SKM-1 treated with dmso at 0.1 percent for 144 hours (cell line): ENCODE results near the gene PPP1R14C.
A peak's percentile ranks its signal among the peaks of the same experiment; 100 is the strongest.
"Not testable (repeated sequence)": the region's sequence is repeated elsewhere in the genome, so short reads cannot be mapped to it uniquely, and the experiment has no call there.

Experiments used
- DNase-seq: peaks from one replicate; lab custom pipeline; 2025; ENCODE audit not compliant: unreplicated experiment; lab: John Stamatoyannopoulos, UW

The PPP1R14C gene

DNA sequence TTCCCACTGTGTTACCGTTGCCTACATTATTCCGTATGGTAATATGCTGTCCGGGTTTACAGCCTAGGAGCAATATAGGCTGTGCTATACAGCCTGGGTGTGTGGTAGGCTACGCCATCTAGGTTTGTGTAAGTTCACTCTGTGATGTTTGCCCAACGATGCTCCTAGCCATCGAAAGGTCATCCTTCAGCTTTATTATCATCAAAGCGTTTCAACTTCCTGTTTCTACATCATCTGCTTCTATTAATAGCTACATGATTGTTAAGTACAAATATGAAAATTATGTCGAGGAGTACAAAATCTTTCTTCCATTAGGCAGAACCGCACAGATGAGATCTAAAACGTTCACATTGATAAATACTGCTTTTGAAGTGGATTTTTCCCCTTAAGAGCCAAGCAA lies 69.9 kb downstream of the PPP1R14C start:
- DNase-seq, result no peak

DNA sequence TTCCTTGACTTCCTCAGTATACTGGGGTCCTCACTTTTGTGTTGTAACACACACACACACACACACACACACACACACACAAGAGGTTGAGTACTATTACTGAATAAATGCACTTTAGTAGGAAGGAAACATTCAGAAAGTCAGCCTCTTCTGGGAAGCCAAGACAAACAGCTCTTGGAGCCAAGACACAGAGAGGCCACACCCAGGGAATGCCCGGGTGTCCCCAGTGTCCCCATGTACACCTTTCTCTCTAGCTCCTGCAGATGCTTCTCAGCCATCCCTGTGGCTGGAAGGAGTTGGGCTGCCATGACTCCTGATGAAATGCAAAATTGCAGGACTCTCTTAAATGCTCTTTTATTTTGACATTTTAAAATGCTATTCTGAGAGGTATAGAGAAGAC lies 70.5 kb downstream of the PPP1R14C start:
- DNase-seq, result no peak

DNA sequence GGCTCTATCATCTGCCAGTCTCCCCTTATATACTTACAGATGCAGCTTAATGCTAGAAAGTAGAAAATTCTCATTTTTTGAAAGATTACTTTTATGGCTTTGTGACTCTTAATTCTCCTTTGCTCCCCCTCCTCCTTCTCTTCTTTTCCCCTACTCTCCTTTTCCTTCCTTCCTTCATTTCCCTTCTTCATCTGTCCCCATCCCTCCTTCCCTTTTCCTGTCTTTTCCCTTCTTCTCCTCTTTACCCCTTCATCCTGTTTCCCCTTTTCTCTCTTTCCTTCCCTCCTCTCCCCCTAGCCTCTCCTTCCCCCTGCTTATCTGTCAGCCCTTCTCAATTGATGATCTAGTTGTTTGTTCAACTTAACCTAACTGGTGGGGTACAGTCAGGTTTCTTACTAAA lies 71.5 kb downstream of the PPP1R14C start:
- DNase-seq, result no peak

DNA sequence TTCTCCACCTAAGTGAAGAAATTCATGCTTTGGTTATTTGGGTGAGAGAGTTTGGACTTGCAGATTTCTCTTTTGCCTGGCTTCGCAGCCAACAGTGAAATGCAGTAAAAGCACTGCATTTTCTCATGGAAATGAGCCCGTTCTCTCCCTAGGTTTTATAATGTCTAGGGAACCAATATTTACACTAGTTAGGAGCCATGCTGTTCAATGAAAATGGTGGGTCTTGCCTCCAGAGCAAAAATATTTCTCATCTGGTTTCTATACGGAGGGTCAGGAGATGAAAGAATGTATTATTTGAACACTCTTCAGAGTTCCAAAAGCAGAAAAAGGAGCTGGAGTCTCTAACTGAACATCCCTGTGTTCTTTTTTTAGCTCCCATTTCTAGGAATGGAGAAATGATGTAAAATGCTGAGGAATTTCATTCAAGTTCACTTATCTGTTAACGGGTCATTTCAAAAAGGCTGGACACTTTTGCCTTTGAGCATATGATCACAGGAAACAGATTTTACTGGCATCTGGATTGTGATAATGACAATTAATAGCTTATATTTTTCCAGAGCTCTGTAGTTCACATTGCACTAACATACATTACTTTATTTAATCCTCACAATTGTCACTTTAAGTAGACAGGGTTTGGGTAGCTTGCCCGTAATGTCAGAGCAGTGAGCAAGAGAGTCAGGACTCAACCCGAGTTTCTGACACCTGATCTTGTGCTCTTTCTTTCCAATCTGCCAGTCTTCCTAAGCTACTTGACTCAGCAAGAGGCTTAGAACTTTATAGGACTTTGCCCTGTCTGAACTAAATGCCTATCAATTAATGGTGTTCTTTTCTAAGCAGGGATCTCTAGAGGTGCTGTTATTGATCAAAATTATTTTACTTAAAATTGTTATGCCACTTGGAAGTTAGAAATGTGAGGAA lies 78.0 kb downstream of the PPP1R14C start:
- no peak for DNase-seq

DNA sequence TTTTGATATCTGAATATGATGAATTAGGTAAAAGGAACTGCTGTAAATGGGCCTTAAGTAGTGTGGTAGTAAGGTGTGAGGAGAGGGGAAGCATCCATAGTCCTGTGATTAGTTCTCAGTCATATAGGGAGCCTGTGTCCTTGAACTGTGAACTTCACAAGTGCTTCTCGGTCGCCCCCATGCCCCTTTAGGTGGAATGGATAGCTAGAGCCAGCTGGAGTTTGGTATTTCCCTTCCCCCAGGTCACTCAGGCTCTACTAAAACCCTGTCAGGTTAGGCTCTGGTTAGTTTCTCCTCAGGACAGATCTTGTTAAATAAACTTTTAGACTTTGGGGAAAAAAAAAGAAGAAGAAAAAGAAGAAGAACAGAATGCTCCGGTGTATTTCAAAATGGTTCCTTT lies 82.0 kb downstream of the PPP1R14C start:
- no peak for DNase-seq

DNA sequence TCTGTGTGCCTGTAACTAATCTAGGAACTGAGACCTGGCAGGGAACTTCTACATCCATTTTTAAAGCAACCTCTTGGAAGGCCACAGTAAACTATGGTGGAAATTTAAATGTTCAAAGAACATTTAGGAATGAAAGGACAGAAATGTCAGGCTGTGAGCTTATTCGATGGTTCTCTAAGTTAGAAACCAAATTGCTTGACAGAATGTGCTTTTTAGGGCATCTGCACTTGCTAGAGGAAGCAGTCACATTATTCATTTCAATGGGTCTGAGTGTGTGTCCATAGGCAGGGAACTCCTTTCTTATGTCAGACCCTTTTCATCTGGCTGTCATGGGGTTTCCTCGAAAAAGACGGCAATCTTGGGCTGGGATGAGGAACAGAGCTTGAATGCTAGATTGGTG lies 84.4 kb downstream of the PPP1R14C start:
- DNase-seq, result no peak

DNA sequence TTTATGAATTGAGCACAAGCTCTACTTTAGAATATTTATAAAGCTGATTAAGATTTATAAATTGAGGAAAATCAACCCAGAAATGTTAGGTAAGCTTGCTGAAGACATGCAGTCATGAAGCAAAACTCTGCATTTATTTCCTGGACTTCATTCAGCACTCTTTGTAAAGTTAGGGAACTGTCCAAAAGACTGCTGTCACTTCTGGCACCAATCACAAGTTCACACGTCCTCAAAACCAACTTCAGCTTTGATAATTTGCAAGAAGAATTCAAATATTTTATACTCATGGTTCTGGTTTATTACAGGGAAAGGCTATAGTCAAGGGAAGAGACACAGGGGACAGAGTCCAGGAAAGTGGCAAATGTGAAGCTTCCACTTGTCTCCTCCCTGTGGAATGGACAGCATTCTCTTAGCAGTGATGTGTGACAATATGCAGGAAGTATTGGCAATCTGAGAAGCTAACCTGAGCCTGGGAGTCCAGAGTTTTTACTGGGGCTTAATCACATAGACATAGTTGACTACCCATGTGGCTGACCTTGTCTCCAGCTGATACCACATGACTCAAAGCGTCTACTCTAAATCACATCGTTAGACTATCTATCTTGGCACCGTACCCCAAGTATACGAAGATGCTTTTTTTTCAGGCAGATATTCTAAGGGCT lies 85.4 kb downstream of the PPP1R14C start:
- DNase-seq, result no peak

DNA sequence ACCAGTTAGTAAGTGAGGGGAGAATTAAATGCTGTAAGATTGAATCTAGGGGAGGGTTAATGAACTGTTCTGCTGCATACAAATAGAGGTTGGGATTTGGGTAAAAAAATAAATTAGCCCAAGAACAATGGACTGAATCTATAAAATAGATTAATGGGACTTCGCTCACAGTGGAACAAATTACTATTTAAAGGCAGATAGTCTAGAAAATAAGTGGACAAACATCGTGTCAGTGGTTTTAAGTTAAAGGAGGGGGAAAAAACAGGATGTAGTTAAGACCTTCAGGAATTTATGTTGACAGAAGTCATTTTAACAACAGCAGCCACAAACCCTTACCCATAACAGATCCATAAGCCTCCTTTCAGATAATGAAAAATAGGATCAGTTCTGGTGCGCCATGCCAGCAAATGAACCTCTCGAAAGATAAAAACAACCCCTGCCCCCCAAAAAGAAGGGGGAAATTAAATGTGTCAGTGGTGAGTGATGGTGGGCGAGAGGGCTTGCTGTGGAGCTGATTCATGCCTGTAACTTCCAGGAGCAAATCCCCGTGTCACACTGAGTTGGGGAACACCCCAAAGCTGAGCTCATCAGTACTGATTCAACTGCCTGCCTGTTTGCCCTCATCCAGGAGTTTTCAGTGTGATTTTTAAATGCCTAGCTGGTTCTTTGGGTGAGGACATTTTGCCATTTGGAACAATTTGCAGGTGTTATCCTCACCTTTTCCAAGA lies 86.8 kb downstream of the PPP1R14C start:
- no peak for DNase-seq

DNA sequence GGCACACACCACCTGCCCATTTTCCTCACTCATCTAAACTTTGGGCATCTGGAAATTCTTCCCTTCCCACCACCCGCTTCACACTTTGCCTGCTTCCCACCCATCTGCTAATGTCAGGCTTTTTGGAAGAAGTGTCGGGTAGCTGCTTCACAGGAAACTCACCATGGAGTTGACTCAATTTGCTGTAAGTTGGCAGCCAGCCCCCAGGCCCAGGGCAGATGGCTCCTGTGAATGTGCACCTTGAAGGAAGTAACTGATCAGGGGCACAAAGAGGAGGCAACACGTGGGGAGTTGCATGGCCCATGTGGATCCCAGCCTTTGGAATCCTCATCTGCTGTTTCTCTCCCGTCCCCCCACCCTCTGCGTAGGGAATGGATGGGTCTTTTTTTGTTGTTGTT lies 87.3 kb downstream of the PPP1R14C start:
- no peak for DNase-seq

DNA sequence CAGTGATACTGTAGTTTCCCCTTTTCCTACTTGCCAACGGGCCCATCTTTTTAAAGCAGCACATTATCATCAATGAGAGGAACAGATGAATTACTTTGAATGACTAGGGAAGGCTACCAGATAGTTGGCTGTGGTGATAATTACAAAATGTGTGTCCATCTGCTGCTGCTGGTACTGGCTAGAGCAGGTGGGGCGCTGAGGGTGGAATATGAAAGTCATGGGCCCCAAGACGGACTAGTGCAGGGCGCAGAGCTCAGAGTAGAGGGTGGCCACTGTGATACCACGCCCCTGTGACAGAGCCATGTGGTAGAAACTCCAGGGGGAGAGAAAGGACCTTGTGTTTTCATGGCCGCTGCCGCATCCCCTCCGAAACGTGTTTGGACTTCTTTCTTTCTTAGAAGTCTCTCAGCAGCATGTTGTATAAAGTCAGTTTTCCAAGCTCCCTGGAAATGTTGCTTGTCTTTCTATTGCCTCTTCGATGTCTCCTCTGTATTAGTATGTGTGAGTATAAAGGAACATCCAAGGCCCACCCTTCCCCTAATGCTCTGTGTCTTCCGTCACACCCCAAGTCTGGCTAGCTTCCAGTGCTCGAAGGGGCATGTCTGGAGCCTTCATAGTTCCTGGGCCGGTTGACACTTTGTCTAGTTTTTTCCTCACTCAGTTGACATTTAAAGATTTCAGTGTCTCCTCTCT lies 88.1 kb downstream of the PPP1R14C start:
- DNase-seq, result no peak

DNA sequence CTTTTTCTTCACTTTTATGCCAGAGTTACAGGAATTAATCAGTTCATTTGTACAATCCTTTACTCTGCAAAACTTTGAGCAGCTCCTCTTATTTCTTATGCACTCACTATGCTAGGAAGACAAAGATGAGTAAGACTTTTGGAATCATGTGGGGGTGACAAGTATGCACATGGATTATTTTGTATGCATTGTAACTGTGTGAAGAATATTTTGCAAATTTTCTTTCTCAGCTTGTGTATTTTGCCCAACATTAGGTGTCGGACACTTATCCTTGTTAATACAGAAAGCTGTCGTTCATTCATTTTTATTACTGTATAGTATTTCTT lies 88.6 kb downstream of the PPP1R14C start:
- DNase-seq, result no peak

DNA sequence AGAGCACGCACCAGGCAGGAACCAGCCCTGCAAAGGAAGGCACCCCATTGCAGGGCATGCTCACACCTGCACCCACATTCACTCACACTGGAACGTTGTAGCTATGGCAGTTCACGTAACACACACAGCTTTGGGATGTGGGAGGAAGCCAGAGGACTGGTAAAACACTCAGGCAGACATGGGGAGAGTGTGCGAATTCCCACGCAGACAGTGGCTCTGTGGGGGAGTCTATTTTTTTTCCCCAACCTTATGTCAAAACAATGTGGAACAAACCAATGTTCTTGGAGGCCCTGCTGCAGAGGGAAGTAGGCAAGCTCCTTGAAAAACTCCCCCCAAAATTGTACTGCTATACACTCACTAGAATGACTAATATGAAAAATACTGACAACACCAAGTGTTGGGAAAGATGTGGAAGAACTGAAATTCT lies 91.0 kb downstream of the PPP1R14C start:
- DNase-seq, result no peak

DNA sequence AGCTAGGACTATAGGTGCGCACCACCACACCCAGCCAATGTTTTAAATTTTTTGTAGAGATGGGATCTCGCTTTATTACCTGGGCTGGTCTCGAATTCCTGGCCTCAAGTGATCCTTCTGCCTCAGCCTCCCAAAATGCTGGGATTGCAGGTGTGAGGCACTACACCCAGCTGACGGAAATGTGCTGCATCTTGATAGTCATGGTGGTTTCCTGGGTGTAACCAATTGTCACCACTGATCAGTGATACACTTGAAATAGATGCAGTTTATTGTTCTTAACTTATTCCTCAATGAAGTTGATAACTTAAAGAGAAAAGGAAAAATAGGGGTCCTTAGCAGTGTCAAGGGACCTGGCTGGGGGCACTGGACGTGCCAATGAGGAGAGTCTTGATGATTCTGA lies 92.4 kb downstream of the PPP1R14C start:
- no peak for DNase-seq

DNA sequence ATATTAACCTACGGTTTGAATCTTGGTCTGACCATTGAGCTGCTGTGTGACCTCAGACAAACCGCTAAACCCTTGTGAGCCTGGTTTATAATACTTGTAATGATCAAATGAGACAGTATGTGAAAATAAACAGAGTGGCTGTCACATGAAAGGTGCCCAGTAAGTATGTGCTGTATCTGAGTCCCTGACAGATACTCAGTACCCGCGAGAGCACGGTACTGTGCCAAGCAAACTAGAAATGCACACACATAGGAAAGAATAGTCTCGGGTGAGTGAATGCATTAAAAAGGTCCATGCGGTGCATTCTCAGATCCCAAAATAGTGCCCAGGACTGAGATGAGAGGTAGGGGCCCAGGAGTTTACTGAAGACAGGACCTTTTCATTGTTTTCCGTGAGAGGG lies 93.3 kb downstream of the PPP1R14C start:
- DNase-seq, result no peak

DNA sequence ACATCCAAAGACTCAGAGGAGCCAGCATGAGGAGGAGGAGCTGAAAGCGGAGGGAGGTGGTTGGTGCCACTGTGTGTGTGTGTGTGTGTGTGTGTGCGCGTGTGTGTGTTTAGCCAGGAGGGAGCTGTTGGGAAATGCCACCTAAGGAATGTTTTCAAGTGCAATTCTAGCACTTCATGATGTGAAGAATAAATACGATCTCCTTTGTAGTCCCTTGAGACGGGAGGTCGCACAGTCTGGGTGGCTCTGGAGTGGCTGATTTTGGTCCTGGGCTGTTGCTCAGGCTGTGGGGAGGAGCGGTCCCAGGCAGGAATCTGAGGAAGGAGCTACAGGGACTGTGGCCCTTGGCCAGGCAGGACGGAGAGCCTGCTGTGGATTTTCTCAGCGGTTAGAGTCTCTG lies 93.7 kb downstream of the PPP1R14C start:
- no peak for DNase-seq

DNA sequence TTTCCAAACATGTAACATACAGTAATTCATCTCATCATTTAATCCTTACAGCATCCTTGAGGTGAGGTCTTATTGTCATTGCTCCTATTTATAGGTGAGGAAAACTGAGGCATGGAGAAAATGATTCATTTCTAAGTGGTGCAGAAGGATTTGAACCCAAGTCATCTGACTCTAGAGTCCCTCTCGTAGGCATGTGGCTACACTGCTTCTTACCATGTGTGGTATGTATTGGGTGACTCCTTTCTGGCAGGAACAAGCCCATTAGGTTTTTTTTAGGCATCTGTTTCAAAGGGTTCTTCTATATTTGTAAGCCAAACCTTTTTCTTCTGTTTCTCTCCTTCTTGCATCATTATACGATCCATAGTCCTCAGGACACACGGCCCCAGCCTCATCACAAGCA lies 94.8 kb downstream of the PPP1R14C start:
- no peak for DNase-seq

DNA sequence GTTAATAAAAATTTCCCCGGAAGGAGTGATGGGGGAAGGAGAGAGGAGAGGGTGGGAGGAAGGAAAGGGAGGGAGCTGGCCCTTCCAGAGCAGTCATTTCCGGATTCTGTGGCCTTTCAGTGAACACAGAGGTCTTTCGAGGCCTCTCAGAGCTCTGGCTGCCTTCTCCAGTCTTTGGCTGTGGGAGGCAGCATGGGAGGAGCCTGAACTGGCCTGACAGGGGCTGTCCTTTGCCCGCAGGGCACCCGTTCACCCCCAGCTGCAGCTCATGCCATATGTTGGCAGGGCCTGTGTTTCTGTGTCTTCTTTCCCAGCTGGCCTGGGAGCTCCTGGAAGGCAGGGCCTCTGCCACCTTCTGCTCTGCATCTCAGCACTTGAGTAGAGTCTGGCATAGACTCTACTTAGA lies 95.5 kb downstream of the PPP1R14C start:
- DNase-seq, result no peak

DNA sequence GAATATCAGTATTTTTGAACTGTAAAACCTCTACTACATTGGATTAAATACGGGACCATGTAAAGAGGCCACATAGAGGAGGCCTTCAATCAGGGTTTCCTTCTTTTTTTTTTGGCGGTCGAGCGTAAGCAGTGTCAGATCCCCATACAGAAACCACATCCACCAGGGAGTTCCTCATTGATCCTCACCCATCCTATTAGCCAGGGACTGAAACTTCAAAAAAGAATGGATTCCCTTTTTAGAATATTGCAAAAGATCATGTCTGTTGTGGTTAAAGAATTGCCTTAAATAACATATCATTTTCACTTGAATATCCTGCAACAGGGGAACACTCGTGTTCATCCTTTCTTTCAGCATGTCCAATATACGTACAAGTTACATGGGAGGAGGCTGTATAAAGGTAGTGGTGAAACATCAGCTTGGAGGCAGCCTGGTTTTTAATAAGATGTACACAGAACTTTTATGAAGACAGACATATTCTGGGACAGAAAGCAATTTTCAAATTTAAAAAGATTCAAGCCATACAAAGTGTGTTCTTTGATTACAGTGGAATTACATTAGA lies 96.1 kb downstream of the PPP1R14C start:
- DNase-seq, result peak; percentile 66

DNA sequence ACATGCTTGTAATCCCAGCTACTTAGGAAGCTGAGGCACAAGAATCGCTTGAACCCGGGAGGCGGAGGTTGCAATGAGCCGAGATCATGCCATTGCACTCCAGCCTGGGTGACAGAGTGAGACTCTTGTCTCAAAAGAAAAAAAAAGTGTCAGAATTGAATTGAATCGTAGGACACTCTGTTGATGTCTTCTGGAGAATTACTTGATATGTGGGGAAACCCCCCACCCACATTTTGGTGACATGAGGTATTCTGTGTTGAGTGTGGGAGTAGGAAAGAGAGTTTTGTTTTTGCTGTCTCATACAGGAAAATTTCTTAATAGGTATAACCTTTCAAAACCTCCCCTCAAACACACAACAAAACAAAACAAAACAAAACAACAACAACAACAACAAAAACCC lies 98.9 kb downstream of the PPP1R14C start:
- not testable (repeated sequence) for DNase-seq

DNA sequence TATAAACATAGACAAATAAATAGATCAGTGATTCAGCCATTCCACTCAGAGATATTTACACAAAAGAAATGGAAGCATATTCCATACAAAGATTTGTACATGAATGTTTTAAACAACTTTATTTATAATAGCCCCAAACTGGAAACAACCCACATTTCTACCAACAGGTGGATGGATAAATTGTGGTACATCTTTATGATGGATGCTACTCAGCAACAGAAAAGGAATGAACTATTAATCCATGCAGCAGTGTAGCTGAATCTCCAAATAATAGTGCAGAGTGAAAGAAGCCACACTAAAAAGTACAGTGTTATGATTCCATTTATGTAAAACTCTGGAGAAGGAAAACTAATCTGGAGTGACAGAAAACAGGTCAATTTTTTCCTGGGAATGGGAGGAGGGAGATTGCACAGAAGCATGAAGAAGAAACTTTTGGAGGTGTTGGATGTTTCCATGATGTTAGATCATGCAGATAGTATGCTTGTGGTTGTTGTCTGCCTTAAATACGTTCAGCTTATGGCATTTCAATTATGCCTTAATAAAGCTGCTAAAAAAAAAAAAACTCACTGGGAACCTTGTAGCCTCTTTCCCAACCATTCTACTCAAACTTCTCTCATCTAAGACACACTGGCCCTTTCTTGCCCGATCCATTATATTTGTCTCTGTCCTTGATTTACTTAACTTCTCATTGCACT lies 100.9 kb downstream of the PPP1R14C start:
- DNase-seq, result no peak
